ENCODE results near the gene TPCN1. TPM values are rescaled to one million over a fixed set of nuclear protein-coding genes. Genes with fewer than 3 reads are reported as not detected.

TPCN1 gene
- total and polyA plus RNA-seq, 2 experiments from 2014 or later, result 14.4 to 16.2 TPM

GRCh38 chr12:113252494-113252893, 31.2 kb downstream of the TPCN1 start (continued):
- TF ChIP-seq ZNF462 (CRISPR knock-in tag; IDR thresholded peaks at IDR 0.05), result no peak
- TF ChIP-seq, protein P1, sequence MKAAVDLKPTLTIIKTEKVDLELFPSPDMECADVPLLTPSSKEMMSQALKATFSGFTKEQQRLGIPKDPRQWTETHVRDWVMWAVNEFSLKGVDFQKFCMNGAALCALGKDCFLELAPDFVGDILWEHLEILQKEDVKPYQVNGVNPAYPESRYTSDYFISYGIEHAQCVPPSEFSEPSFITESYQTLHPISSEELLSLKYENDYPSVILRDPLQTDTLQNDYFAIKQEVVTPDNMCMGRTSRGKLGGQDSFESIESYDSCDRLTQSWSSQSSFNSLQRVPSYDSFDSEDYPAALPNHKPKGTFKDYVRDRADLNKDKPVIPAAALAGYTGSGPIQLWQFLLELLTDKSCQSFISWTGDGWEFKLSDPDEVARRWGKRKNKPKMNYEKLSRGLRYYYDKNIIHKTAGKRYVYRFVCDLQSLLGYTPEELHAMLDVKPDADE (IDR thresholded peaks at IDR 0.05), result no peak
- TF ChIP-seq EZH2 (IDR thresholded peaks at IDR 0.05; ENCODE audit: low read depth, unreplicated experiment), result no peak
- TF ChIP-seq, protein P2, sequence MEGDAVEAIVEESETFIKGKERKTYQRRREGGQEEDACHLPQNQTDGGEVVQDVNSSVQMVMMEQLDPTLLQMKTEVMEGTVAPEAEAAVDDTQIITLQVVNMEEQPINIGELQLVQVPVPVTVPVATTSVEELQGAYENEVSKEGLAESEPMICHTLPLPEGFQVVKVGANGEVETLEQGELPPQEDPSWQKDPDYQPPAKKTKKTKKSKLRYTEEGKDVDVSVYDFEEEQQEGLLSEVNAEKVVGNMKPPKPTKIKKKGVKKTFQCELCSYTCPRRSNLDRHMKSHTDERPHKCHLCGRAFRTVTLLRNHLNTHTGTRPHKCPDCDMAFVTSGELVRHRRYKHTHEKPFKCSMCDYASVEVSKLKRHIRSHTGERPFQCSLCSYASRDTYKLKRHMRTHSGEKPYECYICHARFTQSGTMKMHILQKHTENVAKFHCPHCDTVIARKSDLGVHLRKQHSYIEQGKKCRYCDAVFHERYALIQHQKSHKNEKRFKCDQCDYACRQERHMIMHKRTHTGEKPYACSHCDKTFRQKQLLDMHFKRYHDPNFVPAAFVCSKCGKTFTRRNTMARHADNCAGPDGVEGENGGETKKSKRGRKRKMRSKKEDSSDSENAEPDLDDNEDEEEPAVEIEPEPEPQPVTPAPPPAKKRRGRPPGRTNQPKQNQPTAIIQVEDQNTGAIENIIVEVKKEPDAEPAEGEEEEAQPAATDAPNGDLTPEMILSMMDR (conservative IDR thresholded peaks at IDR 0.05; ENCODE audit: low read depth in 2 of 2), result no peak
- TF ChIP-seq ZNF331 (CRISPR knock-in tag; IDR thresholded peaks at IDR 0.05; ENCODE audit: low read depth), result no peak
- no peak for TF ChIP-seq JUNB (IDR thresholded peaks at IDR 0.05; ENCODE audit: unreplicated experiment)
- no peak for TF ChIP-seq CREB1 (CRISPR knock-in tag; IDR thresholded peaks at IDR 0.05; ENCODE audit: low read depth)
- TF ChIP-seq STAT1 (IDR thresholded peaks at IDR 0.05; ENCODE audit: unreplicated experiment), result no peak
- TF ChIP-seq ZNF114 (CRISPR knock-in tag; IDR thresholded peaks at IDR 0.05), result no peak
- no peak for TF ChIP-seq EZH2phosphoT487 (IDR thresholded peaks at IDR 0.05; ENCODE audit: unreplicated experiment)
- TF ChIP-seq NANOG (IDR thresholded peaks at IDR 0.05; ENCODE audit: borderline replicate concordance), result no peak
